ENCODE results near the gene BTN2A1. TPM values are rescaled to one million over a fixed set of nuclear protein-coding genes. Genes with fewer than 3 reads are reported as not detected.

The BTN2A1 gene
- total and polyA plus RNA-seq, 7 donors: 4.4 to 25.5 (median 18.2) TPM

DNA sequence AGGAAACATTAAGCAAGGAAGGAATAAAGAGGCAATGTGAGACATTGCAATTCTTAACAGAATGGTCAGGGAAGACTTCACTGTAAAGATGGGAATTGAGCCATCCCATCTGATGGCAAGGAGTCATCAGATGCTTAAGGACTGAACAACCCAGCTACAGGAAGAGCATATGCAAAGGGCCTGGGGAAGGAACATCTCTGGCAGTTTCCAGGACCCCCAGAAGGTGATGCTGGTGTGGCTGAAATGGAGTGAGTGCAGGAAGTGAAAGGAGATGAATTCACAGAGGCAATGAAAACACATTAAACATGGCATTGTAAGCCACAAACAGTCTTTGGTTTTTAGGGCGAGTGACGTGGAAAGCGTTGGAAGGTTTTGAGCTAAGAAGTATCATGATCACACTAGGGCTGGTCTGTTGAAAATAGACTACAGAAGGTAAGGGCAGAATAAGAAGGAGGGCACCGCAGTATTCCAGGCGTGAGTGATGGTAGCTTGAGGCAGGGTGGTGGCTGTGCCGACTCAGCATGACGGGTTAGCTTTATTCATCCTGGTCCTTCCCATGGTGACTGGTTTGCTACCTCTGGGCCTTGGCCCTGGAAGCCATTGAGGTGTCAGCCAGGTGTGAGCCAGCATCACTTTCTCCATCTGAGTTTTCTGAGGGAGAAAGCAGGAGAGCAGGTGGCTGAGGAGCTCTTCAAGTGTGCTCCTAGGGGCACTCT, 6.8 kb downstream of the BTN2A1 start:
- H3K4me3 ChIP-seq: no peak overlapping the region
- intact Hi-C loops (cut with DNase I): no loop called here
- TF ChIP-seq POLR2AphosphoS5 (IDR thresholded peaks at IDR 0.05) (no peak), EP300 (IDR thresholded peaks at IDR 0.05) (no peak), POLR2A (IDR thresholded peaks at IDR 0.05) (no peak)
- TF ChIP-seq, protein P1, sequence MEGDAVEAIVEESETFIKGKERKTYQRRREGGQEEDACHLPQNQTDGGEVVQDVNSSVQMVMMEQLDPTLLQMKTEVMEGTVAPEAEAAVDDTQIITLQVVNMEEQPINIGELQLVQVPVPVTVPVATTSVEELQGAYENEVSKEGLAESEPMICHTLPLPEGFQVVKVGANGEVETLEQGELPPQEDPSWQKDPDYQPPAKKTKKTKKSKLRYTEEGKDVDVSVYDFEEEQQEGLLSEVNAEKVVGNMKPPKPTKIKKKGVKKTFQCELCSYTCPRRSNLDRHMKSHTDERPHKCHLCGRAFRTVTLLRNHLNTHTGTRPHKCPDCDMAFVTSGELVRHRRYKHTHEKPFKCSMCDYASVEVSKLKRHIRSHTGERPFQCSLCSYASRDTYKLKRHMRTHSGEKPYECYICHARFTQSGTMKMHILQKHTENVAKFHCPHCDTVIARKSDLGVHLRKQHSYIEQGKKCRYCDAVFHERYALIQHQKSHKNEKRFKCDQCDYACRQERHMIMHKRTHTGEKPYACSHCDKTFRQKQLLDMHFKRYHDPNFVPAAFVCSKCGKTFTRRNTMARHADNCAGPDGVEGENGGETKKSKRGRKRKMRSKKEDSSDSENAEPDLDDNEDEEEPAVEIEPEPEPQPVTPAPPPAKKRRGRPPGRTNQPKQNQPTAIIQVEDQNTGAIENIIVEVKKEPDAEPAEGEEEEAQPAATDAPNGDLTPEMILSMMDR (IDR thresholded peaks at IDR 0.05): no peak
- H3K27me3 ChIP-seq: no peaks in the 10 kb centered on the region
- no peak overlapping the region for H3K27ac ChIP-seq
- H3K9me3 ChIP-seq: no peaks in the 10 kb centered on the region
- peaks cover 0 to 44% (median 32%) of the 10 kb centered on the region in 4 donors for H3K4me1 ChIP-seq
- no peak for DNase-seq
- H3K36me3 ChIP-seq: peaks cover 30 to 97% (median 66%) of the 10 kb centered on the region in 4 donors
- 94 to 96% methylated on average over 7 of the region's 7 CpGs for WGBS, 2 donors

DNA sequence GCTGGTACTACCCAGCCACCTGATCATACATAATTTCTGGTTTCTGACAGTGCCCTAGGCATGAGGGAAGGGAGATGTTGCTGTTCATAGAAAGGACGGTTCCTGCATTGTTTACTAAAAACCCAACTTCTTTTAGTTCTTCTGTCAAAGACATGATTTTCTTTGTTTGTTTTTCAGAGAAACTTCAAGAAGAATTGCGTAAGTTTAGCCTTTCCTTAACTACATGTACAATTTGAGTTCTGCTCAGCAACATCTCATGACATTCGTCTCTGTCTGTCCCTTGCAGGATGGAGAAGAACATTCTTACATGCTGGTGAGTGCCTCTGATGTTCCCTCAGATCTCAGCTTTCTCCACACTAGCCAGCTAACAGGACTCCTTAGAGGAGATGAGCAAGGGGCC, 8.0 kb downstream of the BTN2A1 start:
- TF ChIP-seq POLR2AphosphoS5 (IDR thresholded peaks at IDR 0.05): no peak
- TF ChIP-seq POLR2A (IDR thresholded peaks at IDR 0.05): no peak
- TF ChIP-seq, protein P1 (IDR thresholded peaks at IDR 0.05): no peak
- no peak for TF ChIP-seq EP300 (IDR thresholded peaks at IDR 0.05)
- intact Hi-C loops (cut with DNase I): no loop called here

DNA sequence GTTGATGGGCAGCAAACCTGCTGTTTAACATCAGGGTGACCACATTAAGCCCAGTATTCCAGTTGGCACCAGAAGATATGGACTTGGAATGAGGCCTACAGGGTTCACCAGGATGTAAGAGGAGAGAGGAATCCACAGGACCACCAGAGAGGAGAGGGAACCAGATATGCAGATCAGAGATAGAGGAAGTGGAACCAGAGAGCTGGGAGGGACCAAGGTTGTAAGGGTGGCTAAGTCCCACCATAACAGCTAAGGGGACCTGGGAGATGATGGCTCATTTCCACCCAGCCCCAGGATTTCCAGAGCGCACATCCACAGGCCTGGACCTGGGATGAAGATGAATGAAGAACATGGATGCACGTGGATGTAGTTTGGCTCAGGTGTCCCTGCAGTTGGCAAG, 11.1 kb downstream of the BTN2A1 start:
- intact Hi-C loops (cut with DNase I): no loop called here
- WGBS, 2 donors: 95 to 97% methylated on average over 2 of the region's 2 CpGs
- Histone ChIP-seq H3K9me3 (no peaks in the 10 kb centered on the region), H3K36me3 (peaks cover 26 to 61% (median 54%) of the 10 kb centered on the region in 4 donors), H3K27ac (no peak overlapping the region), H3K27me3 (no peaks in the 10 kb centered on the region), H3K4me1 (peaks cover 0 to 12% (median 3%) of the 10 kb centered on the region in 4 donors), H3K4me3 (no peak overlapping the region)
- TF ChIP-seq POLR2A (IDR thresholded peaks at IDR 0.05) (no peak), EP300 (IDR thresholded peaks at IDR 0.05) (no peak), POLR2AphosphoS5 (IDR thresholded peaks at IDR 0.05) (no peak)
- TF ChIP-seq, protein P1 (IDR thresholded peaks at IDR 0.05): no peak
- DNase-seq: no peak

More for the DNA sequence above, 8.0 kb downstream of the BTN2A1 start:
- WGBS, 2 donors: 92 to 95% methylated on average over 3 of the region's 3 CpGs
- Histone ChIP-seq H3K27me3 (no peaks in the 10 kb centered on the region), H3K9me3 (no peaks in the 10 kb centered on the region), H3K4me3 (no peak overlapping the region), H3K27ac (no peak overlapping the region), H3K36me3 (peaks cover 30 to 90% (median 65%) of the 10 kb centered on the region in 4 donors), H3K4me1 (peaks cover 0 to 32% (median 20%) of the 10 kb centered on the region in 4 donors)
- no peak for DNase-seq

DNA sequence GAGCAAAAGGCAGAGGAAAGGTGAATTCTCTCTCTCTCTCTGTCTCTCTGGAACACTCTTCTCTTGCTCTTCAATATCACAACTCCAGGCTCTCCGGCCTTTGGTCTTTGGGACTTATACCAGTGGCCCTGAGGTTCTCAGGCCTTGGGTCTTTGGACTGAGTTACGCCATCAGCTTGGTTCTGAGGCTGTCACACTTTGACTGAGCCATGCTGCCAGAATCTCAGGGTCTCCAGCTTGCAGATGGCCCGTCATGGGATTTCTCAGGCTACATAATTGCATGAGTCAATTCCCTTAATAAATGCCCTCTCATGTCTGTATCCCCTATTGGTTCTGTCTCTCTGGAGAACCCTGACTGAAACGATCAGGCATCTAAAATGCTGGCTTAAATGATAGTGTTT, 12.9 kb downstream of the BTN2A1 start:
- H3K9me3 ChIP-seq: no peaks in the 10 kb centered on the region
- peaks cover 7 to 43% (median 37%) of the 10 kb centered on the region in 4 donors for H3K36me3 ChIP-seq
- H3K4me3 ChIP-seq: no peak overlapping the region
- H3K27me3 ChIP-seq: no peaks in the 10 kb centered on the region
- intact Hi-C loops (cut with DNase I): no loop called here
- no peak overlapping the region for H3K27ac ChIP-seq
- H3K4me1 ChIP-seq: peaks cover 0 to 20% (median 15%) of the 10 kb centered on the region in 4 donors
- TF ChIP-seq POLR2A (IDR thresholded peaks at IDR 0.05) (no peak), EP300 (IDR thresholded peaks at IDR 0.05) (no peak), POLR2AphosphoS5 (IDR thresholded peaks at IDR 0.05) (no peak)
- TF ChIP-seq, protein P1 (IDR thresholded peaks at IDR 0.05): no peak
- no peak for DNase-seq
- WGBS, 2 donors: 88% methylated on average over 4 of the region's 4 CpGs

Measured in sigmoid colon (tissue), 7 donors.